ACC112 (cell line): ENCODE measurements around the gene ZC3H15.
"Not testable (repeated sequence)": the region's sequence is repeated elsewhere in the genome, so short reads cannot be mapped to it uniquely, and the experiment has no call there.

Source experiments
- H2AFZ ChIP-seq: fragments of 200-600 bp; sonication (generic); one replicate; pipeline ENCODE4 v1.6.0; 2017; ENCODE audit warnings: antibody characterized with exemption, low read length; ENCODE audit not compliant: unreplicated experiment
- H3K27ac ChIP-seq: fragments of 200-600 bp; sonication (generic); 2 replicates; pipeline ENCODE4 v1.5.1; 2014; ENCODE audit warnings: low read depth, mild to moderate bottlenecking, antibody characterized with exemption, low read length, moderate library complexity
- H3K27me3 ChIP-seq: fragments of 200-600 bp; sonication (generic); 2 replicates; pipeline ENCODE4 v1.6.1; 2014; ENCODE audit warnings: mild to moderate bottlenecking, antibody characterized with exemption, low read length, moderate library complexity, mixed read lengths; ENCODE audit not compliant: insufficient read depth
- H3K36me3 ChIP-seq: fragments of 200-600 bp; sonication (generic); 2 replicates; pipeline ENCODE4 v1.6.1; 2016; ENCODE audit warnings: mild to moderate bottlenecking, antibody characterized with exemption, low read length, moderate library complexity, mixed read lengths; ENCODE audit not compliant: insufficient read depth
- H3K4me1 ChIP-seq: fragments of 200-600 bp; sonication (generic); one replicate; pipeline ENCODE4 v1.6.1; 2016; ENCODE audit warnings: low read length, mixed read lengths; ENCODE audit not compliant: insufficient read depth, unreplicated experiment, control insufficient read depth
- H3K4me3 ChIP-seq: fragments of 200-600 bp; sonication (generic); 2 replicates; pipeline ENCODE4 v1.5.1; 2014; ENCODE audit warnings: mild to moderate bottlenecking, low read depth, low read length
- H3K79me2 ChIP-seq: fragments of 200-600 bp; sonication (generic); one replicate; pipeline ENCODE4 v1.6.0; 2016; ENCODE audit warnings: low read length; ENCODE audit not compliant: control insufficient read depth, unreplicated experiment, insufficient read depth

Gene ZC3H15

GRCh38 chr2:186521570-186522153 is 35.6 kb downstream of the ZC3H15 start:
- H3K4me3 ChIP-seq, H2AFZ ChIP-seq, H3K36me3 ChIP-seq, H3K79me2 ChIP-seq, H3K27ac ChIP-seq, H3K27me3 ChIP-seq, H3K4me1 ChIP-seq: not testable (repeated sequence)

GRCh38 chr2:186522450-186522849 is 36.4 kb downstream of the ZC3H15 start:
- Histone ChIP-seq H3K27me3 (no peaks in the 10 kb centered on the region), H3K4me3 (no peak overlapping the region), H2AFZ (no peak overlapping the region), H3K36me3 (peaks cover 9% of the 10 kb centered on the region; the same call in 1 of the 2 replicates), H3K27ac (no peak overlapping the region), H3K4me1 (peaks cover 6% of the 10 kb centered on the region), H3K79me2 (no peaks in the 10 kb centered on the region)

GRCh38 chr2:186523791-186524190 is 37.7 kb downstream of the ZC3H15 start:
- H3K27me3 ChIP-seq: no peaks in the 10 kb centered on the region
- H3K27ac ChIP-seq: no peak overlapping the region
- no peaks in the 10 kb centered on the region for H3K79me2 ChIP-seq
- H3K4me3 ChIP-seq: no peak overlapping the region
- peaks cover 9% of the 10 kb centered on the region; the same call in 1 of the 2 replicates for H3K36me3 ChIP-seq
- peaks cover 6% of the 10 kb centered on the region for H3K4me1 ChIP-seq
- H2AFZ ChIP-seq: no peak overlapping the region

- Histone ChIP-seq H3K4me1 (peaks cover 10% of the 10 kb centered on the region), H3K27me3 (no peaks in the 10 kb centered on the region), H3K4me3 (no peak overlapping the region), H3K27ac (no peak overlapping the region), H2AFZ (no peak overlapping the region), H3K36me3 (no peaks in the 10 kb centered on the region; the same call in 1 of the 2 replicates), H3K79me2 (no peaks in the 10 kb centered on the region)
Measured at GRCh38 chr2:186526281-186526680, 40.2 kb downstream of the ZC3H15 start.

GRCh38 chr2:186530314-186530713 is 44.3 kb downstream of the ZC3H15 start:
- H3K27ac ChIP-seq: no peak overlapping the region
- no peak overlapping the region for H2AFZ ChIP-seq
- no peaks in the 10 kb centered on the region for H3K79me2 ChIP-seq
- H3K36me3 ChIP-seq: no peaks in the 10 kb centered on the region; the same call in 1 of the 2 replicates
- no peak overlapping the region for H3K4me3 ChIP-seq
- H3K4me1 ChIP-seq: peaks cover 29% of the 10 kb centered on the region
- H3K27me3 ChIP-seq: no peaks in the 10 kb centered on the region

DNA sequence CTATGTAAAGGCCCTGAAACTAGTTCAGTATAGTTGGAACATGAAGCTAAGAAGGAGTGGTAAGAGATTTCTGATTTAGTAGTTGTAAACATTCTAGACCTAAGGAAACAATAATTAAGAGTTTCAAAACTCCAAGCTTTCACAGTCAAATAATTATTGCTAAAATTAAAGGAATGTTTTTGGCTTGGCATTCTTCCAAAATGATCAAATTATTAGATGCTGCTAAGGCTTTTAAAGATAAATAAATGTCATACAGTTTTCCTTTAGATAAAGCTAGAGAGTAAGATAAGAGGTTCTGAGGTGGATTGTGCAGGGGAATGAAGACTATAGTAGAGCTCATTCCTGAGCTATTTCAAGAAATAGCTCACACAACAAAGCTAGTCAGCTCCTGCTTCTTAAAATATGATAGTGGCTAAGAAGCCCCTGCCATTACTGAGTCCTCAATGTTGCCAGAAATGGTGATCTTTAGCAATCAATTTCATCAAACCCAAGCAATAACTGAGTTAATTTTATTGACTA is 45.3 kb downstream of the ZC3H15 start:
- Histone ChIP-seq H3K4me1 (peaks cover 29% of the 10 kb centered on the region), H3K27me3 (no peaks in the 10 kb centered on the region), H3K27ac (no peak overlapping the region), H3K36me3 (no peaks in the 10 kb centered on the region; the same call in 1 of the 2 replicates), H2AFZ (no peak overlapping the region), H3K4me3 (no peak overlapping the region), H3K79me2 (no peaks in the 10 kb centered on the region)

DNA sequence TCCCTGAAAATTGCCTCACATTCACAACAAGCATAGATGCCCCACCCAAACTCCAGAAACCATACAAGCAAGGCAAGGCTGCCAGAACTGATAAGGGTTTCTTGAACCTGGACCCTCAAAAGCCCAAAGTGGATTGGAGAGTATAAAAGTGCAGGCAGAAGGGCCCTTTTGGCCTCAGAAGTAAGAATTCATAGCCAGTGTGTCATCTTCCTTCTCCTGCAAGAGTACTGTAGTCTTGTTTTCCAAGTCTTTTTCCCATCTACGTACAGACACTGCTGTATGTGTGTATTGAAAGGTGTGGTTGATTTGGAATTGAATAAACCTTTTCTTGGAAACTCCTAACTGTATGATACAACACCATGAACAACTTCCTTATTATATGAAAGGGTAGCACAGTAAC is 46.8 kb downstream of the ZC3H15 start:
- no peaks in the 10 kb centered on the region for H3K79me2 ChIP-seq
- H3K4me1 ChIP-seq: peaks cover 29% of the 10 kb centered on the region
- no peaks in the 10 kb centered on the region for H3K27me3 ChIP-seq
- H3K4me3 ChIP-seq: peak overlapping the region; percentile 11; the same call in 1 of the 2 replicates
- no peaks in the 10 kb centered on the region for H3K36me3 ChIP-seq
- no peak overlapping the region for H2AFZ ChIP-seq
- peak overlapping the region; percentile 39 for H3K27ac ChIP-seq

DNA sequence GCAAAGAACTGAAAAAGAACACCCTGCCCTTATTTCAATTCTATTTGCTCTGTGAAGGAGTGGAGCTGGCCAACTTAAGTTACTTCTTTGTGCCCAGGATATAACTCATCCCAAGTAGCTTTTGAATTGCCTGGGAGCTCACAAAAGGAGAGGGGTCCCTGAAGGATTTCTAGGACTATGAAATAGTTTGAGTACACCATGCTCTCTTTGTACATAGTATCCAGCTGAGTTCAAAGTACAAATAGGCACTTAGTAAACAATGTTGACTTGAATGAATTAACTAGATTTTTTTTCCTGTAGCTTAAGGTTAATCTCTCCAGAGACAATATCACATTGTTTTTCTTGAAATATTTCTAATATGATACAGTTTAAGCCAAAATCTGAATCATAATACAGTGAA is 47.7 kb downstream of the ZC3H15 start:
- H3K79me2 ChIP-seq: no peaks in the 10 kb centered on the region
- H3K27ac ChIP-seq: peak overlapping the region; percentile 39
- no peaks in the 10 kb centered on the region for H3K36me3 ChIP-seq
- H3K4me3 ChIP-seq: no peak overlapping the region
- peaks cover 29% of the 10 kb centered on the region for H3K4me1 ChIP-seq
- no peak overlapping the region for H2AFZ ChIP-seq
- no peaks in the 10 kb centered on the region for H3K27me3 ChIP-seq

GRCh38 chr2:186534406-186534805 is 48.3 kb downstream of the ZC3H15 start:
- Histone ChIP-seq H3K4me1 (peaks cover 29% of the 10 kb centered on the region), H2AFZ (no peak overlapping the region), H3K27ac (no peak overlapping the region), H3K79me2 (no peaks in the 10 kb centered on the region), H3K36me3 (no peaks in the 10 kb centered on the region), H3K27me3 (no peaks in the 10 kb centered on the region), H3K4me3 (no peak overlapping the region)

GRCh38 chr2:186535861-186536260 is 49.8 kb downstream of the ZC3H15 start:
- H3K36me3 ChIP-seq: no peaks in the 10 kb centered on the region
- H3K79me2 ChIP-seq: no peaks in the 10 kb centered on the region
- no peaks in the 10 kb centered on the region for H3K27me3 ChIP-seq
- no peak overlapping the region for H2AFZ ChIP-seq
- H3K4me1 ChIP-seq: peaks cover 36% of the 10 kb centered on the region
- H3K4me3 ChIP-seq: no peak overlapping the region
- H3K27ac ChIP-seq: no peak overlapping the region

DNA sequence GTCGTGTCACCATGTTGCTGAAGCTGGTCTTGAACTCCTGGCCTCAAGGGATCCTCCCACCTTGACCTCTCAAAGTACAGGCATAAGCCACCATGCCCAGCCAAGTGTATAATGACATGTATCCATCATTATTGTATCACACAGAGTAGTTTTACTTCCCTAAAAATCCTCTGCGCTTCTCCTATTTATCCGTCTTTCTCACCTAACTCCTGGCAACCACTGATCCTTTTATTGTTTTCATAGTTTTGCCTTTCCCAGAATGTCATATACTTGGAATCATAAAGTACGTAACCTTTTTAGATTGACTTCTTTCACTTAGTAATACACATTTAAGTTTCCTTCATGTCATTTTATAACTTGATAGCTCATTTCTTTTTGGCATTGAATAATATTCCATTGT is 51.0 kb downstream of the ZC3H15 start:
- Histone ChIP-seq H3K4me3 (no peak overlapping the region), H2AFZ (no peak overlapping the region), H3K79me2 (no peaks in the 10 kb centered on the region), H3K36me3 (no peaks in the 10 kb centered on the region), H3K27ac (no peak overlapping the region), H3K27me3 (no peaks in the 10 kb centered on the region), H3K4me1 (peaks cover 43% of the 10 kb centered on the region)
